Measurements from ENCODE around the gene TFDP1. TPM values are rescaled to one million over a fixed set of nuclear protein-coding genes. Genes with fewer than 3 reads are reported as not detected.

TFDP1 gene
- total and polyA plus RNA-seq, 2 of the 4 experiments (the other 2 are of a cell fraction) = 59.3 to 97.0 TPM

- Histone ChIP-seq H2BK20ac (ENCODE audit: low read depth, low read length) (no peak overlapping the region), H2BK120ac (ENCODE audit: low read depth, low read length) (no peak overlapping the region), H3K18ac (ENCODE audit: low read depth, low read length) (no peak overlapping the region), H3K9me1 (ENCODE audit: insufficient read depth, low read length) (peaks cover 15% of the 10 kb centered on the region), H3K56ac (ENCODE audit: extremely low read depth, insufficient read depth, low read length) (no peak overlapping the region), H3K27ac (ENCODE audit: insufficient read depth, low read length) (no peak overlapping the region), H3K36me3 (ENCODE audit: control insufficient read depth, insufficient read depth, low read length) (peaks cover 32% of the 10 kb centered on the region), H4K20me1 (ENCODE audit: insufficient read depth, low read length) (peaks cover 68% of the 10 kb centered on the region), H3K27me3 (ENCODE audit: control insufficient read depth, insufficient read depth, low read length) (no peaks in the 10 kb centered on the region), H2AK9ac (replicated peaks; ENCODE audit: low read depth, low read length, poor library complexity) (no peak overlapping the region), H2AFZ (replicated peaks; ENCODE audit: low read length, poor library complexity) (no peak overlapping the region), H3K4me2 (ENCODE audit: low read depth, low read length) (no peak overlapping the region), H3K4me1 (ENCODE audit: control insufficient read depth, insufficient read depth, low read length) (peaks cover 13% of the 10 kb centered on the region), H3K9ac (ENCODE audit: low read depth, low read length) (no peak overlapping the region), H3K4ac (ENCODE audit: low read depth, low read length) (no peak overlapping the region), H3K14ac (replicated peaks; ENCODE audit: low read depth, low read length) (no peak overlapping the region), H3K9me3 (ENCODE audit: control insufficient read depth, insufficient read depth, low read length) (no peaks in the 10 kb centered on the region), H3K4me3 (ENCODE audit: insufficient read depth, low read depth, low read length) (no peak overlapping the region), H2BK5ac (ENCODE audit: low read depth, low read length, poor library complexity, severe bottlenecking) (no peak overlapping the region), H3K23ac (ENCODE audit: low read depth, low read length) (no peak overlapping the region), H4K91ac (ENCODE audit: insufficient read depth, low read depth, low read length) (no peak overlapping the region), H4K8ac (ENCODE audit: low read depth in 2 of 2, low read length in 2 of 2) (no peak overlapping the region), H4K5ac (ENCODE audit: low read depth, low read length) (no peak overlapping the region), H2BK15ac (ENCODE audit: low read depth, low read length) (no peak overlapping the region), H2AK5ac (ENCODE audit: low read depth, low read length) (0 out of 2 replicates have a peak overlapping the region, but pooled peaks have one; percentile 0), H3K79me1 (ENCODE audit: low read depth in 1 of 2, low read length in 2 of 2) (peaks cover 23 to 70% of the 10 kb centered on the region in 2 experiments)
- in situ Hi-C loops (cut with MboI; ENCODE audit: low sequenced_read_pairs) = no loop called here
- 95% methylated on average over 9 of the region's 9 CpGs; no CpG with 5 or more reads in 1 of the 2 experiments for WGBS, 2 experiments (ENCODE audit: extremely low coverage in 2 of 2, insufficient read length in 1 of 2)
- DNase-seq (no peak), ATAC-seq (ENCODE audit: low read depth) (no peak)
- ChIA-PET CTCF (no interaction called here), POLR2A (ENCODE audit: unreplicated experiment) (no interaction called here)
- intact Hi-C loops (cut with micrococcal nuclease) = no loop called here
- dilution Hi-C loops (cut with HindIII; ENCODE audit: low sequenced_read_pairs, unreplicated experiment) = no loop called here
- BruUV-seq (replicated peaks) = no TSS peak
- no peak for TF ChIP-seq MAFK (IDR thresholded peaks at IDR 0.05; ENCODE audit: low read depth, low read length)
- no peak for TF ChIP-seq ELK1 (IDR thresholded peaks at IDR 0.05; ENCODE audit: borderline replicate concordance, low read depth, low read length)
- TF ChIP-seq MXI1 (IDR thresholded peaks at IDR 0.05; ENCODE audit: borderline replicate concordance, low read depth, low read length) = no peak
- no peak for TF ChIP-seq POLR2A (IDR thresholded peaks at IDR 0.05; ENCODE audit: low read depth, low read length)
- no peak for TF ChIP-seq USF2 (IDR thresholded peaks at IDR 0.05; ENCODE audit: low read depth, low read length)
- no peak for TF ChIP-seq CHD1 (IDR thresholded peaks at IDR 0.05; ENCODE audit: low read depth, low read length)
- no peak for TF ChIP-seq CEBPB (IDR thresholded peaks at IDR 0.05; ENCODE audit: low read depth, low read length)
- no peak for TF ChIP-seq NFE2L2 (IDR thresholded peaks at IDR 0.05; ENCODE audit: low read depth, low read length)
- TF ChIP-seq CTCF (conservative IDR thresholded peaks at IDR 0.05; ENCODE audit: low read depth, low read length) = no peak
- no peak for TF ChIP-seq RAD21 (IDR thresholded peaks at IDR 0.05; ENCODE audit: low read length)
- TF ChIP-seq RCOR1 (IDR thresholded peaks at IDR 0.05; ENCODE audit: insufficient replicate concordance, low read length) = no peak
- no peak for TF ChIP-seq RFX5 (IDR thresholded peaks at IDR 0.05; ENCODE audit: low read depth, low read length)
- TF ChIP-seq BHLHE40 (IDR thresholded peaks at IDR 0.05; ENCODE audit: low read depth, low read length) = no peak
- TF ChIP-seq SMC3 (IDR thresholded peaks at IDR 0.05; ENCODE audit: low read depth, low read length) = no peak
- TF ChIP-seq FOS (IDR thresholded peaks at IDR 0.05; ENCODE audit: low read depth, low read length) = no peak
- no peak for TF ChIP-seq MAZ (IDR thresholded peaks at IDR 0.05; ENCODE audit: borderline replicate concordance, low read depth, low read length)
These were observed 39.7 kb downstream of the TFDP1 start for GRCh38 chr13:113624235-113624587.
